GM18498 (cell line): ENCODE results near the gene RBMS1.
"Not testable (repeated sequence)": the region's sequence is repeated elsewhere in the genome, so short reads cannot be mapped to it uniquely, and the experiment has no call there.

Experiments used
- ATAC-seq: cut with Tn5 transposase; IDR thresholded peaks from one replicate; pipeline ENCODE4 v1.9.1; 2021; ENCODE audit warnings: mild to moderate bottlenecking, moderate library complexity; ENCODE audit not compliant: unreplicated experiment

RBMS1 gene

DNA sequence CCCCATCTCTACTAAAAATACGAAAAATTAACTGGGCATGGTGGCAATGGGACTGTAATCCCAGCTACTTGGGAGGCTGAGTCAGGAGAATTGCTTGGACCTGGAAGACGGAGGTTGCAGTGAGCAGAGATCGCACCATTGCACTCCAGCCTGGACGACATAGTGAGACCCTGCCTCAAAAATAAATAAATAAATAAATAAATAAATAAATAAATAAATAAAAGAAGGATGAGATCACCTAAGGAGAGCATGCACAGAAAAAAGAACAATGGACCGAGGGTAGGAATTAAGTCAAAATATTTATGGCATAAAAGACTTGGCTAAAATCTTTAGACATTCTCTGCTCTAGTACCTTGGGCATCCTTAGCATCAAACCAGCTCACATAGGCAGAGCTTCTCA, 8.9 kb upstream of the RBMS1 start:
- no peak for ATAC-seq

DNA sequence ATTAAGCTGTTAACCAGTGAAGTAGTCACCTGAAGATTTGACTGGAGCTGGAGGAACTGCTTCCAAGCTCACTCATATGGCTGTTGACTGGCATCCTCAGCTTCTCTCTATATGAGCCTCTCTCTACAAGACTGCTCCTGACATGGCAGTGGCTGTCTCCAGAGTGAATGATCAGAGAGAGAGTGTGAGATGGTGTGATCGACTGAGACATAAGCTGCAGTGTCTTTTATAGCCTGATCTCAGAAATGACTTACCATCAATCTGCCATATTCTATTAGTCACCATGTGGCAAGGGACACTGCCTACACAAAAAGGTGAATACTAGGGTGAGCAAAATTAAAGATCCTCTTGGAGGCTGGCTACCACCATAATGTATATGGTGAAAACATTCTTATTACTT, 7.8 kb upstream of the RBMS1 start:
- ATAC-seq = no peak

GRCh38 chr2:160499865-160500264, 6.3 kb upstream of the RBMS1 start:
- ATAC-seq = no peak

DNA sequence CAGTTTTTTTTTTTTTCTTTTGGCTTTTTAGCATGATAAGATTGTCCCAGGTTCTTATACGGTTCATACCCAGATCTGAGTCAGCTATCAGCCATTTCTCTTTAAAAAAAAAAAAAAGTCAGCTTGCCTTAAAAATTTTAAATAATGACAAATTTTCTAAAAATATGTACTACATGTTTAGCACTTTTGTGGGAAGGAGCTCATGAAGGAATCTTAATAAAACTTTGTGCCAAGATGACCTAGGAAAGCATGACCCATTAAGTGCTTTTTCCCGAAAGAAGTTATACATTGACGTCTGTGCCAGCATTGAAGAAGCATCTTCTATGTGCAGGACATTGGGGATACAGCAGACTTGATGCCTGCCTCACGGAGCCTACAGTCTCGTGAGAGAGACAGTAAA, 4.5 kb upstream of the RBMS1 start:
- no peak for ATAC-seq

GRCh38 chr2:160494201-160494644, 616 bp upstream of the RBMS1 start:
- ATAC-seq = no peak

DNA sequence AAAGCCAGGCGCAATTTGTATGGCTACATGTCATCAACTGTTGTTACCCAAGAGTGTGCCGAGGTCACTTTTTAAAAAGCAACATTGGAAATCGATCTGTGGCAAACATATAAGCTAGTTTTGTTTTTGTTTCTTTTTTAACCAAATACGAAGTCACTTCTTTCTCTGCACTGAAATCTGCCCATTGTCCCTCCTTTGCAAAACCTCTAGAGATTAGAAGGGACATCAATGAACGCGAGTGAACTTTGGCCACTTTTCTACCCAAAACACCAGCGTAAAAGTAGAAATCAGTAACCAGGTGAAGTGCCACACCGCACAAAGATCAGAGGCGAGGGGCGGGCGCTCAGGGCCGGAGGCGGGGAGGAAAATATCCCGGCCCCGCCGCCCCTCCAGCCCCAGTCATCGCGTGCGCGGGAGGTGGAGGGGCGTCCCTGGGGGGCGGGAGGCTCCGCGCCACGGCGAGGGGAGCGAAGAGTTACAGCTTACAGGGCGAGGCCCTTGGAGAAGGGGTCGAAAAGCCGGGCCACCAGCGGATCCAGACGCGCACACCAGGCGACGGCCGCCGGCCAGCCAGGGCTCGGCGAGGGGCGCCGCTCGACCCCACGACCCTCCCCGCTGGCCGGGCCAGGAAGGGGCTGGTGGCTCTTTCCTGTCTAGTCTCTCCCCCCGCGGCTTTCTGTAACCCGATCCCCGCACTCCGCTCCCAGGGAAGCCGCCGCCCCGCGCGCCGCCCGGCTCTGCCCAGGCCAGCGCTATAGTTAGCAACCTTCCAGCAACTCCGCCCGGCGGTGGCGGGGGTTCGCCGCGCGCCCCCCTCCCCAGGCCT, 993 bp downstream of the RBMS1 start:
- ATAC-seq = peak; percentile 33

GRCh38 chr2:160491911-160492371, 1.7 kb downstream of the RBMS1 start:
- ATAC-seq = no peak

- ATAC-seq = no peak
Observed at GRCh38 chr2:160490733-160491685, 2.6 kb downstream of the RBMS1 start.

DNA sequence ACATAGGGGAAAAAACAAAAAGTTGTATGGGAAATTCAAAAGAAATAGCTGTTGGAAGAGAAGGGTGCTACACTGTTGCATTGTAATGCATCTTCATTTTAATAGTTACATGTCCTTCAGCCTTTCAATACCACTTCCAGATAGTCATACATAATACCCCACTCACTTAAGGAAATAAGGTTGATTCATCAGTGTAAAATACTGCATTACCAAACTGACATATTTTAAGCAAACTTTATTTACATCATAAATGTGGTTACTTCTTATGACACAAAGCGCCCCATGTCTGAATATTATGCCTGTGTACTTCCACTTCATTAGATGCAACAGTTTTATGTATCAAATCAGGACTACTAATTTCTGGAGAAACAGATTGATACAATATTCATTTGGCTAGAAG, 4.5 kb downstream of the RBMS1 start:
- ATAC-seq = no peak

GRCh38 chr2:160488289-160488688, 5.3 kb downstream of the RBMS1 start:
- ATAC-seq = not testable (repeated sequence)

DNA sequence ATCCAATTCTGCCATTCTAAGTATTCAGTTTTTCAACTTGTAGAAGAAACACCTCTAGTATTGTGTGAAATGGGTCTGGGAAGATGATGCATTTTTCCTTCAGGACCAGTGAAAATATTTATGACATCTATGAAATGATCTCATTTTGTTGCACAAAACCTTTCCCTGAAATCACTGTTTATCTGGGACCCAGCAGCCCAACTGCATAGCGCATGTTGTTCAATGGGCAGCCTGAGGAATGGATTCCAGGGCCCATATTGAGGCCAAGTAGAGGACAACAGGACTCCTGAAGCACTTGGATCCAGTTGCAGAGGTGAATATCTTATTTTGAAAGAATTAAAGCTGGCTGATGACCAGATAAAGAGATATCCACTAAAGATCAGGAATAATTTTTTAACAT, 7.3 kb downstream of the RBMS1 start:
- ATAC-seq = no peak

DNA sequence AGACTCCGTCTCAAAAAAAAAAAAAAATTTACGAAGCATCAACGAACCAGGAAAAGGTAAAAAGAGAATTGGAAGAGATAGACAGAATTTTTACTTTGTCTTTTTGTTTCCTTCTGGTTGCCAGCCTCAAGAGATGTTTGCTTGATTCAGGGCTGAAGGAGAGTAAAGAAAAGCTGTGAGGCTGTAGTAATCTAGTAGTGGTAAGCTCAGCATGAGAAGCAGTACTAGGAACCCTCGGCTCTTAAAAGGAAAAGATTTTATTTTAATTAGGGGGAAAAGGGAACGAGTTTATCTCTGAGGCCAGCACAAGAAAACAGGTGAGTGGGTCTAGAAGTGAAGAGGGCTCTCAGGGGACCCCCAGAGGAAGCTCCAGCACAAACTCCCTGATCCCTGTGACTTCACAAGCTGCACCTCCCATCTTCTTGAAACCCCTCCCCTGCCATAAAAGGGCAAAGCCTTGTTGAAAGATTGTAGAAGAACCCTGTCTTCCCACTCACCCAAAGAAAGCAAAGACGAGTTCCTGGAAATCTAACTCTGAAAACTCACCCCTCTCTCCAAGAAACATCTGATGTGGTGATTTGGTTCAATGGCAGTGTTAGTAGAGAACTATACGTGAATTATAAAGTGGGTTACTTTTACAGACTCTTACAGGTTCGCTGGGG, 8.6 kb downstream of the RBMS1 start:
- ATAC-seq = no peak

- no peak for ATAC-seq
Observed at GRCh38 chr2:160482673-160483072, 10.9 kb downstream of the RBMS1 start.

- ATAC-seq = no peak
Observed at GRCh38 chr2:160479269-160479668, 14.3 kb downstream of the RBMS1 start.

DNA sequence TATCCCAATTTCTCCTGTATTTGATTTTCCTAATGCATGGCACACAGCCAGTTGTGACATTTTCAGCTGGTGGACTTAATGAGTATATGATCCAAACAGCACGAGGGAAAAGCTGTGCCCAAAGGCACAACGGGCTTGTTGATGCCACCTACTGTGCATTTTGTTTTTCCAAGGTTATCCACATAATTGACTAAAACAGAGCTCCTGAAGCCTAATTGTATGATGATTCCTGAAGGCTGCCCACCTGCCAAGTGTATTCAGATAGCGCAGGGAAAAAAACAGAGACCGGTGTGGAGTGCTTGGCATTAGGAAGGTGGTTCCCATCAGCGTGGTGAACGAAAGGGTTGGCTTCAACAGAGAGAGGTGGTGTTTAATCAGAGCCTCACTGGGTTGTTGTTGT, 14.9 kb downstream of the RBMS1 start:
- ATAC-seq = no peak

- no peak for ATAC-seq
Observed at GRCh38 chr2:160477032-160477431, 16.6 kb downstream of the RBMS1 start.

DNA sequence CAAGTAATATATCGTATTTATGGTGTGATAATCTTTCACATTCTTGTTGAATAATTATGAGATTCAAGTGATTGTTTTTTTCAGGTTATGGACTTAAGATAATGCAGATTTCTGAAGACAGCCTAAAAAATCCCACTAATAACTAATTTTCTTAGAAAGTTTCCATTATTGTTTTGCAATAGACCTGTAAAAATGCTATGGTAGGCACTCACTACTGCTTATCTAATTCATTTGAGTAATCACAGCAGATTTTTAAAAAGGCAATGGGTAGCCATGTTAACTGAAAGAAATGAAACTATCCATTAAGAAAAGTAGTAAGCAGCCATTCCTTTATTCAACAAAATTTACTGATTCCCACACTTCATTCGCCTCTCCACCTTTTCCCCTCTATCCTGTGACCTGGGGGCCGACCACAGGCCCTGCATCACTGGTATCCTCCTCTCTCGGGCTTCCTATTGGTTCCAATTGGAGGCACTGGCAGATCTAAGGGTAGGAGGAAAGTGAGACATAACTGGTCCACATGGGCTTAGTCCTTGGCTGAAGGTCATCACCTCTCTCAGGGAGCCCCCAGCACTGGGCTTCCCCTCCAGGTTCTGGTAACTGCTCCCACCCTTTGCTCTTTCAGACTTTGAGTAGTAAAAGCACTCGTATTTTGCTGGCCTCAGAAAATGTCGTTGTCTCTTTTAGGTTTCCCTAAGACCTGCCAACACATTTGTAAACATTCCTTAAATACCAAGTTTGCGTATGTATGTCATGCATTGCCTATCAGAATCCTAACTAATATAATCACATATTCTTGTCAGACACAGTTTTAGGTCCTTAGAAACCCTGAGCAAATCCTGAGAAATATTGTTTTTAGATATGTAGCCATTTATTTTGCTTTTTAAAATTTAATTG, 18.5 kb downstream of the RBMS1 start:
- ATAC-seq = no peak

- no peak for ATAC-seq
Observed at GRCh38 chr2:160474319-160474645, 19.3 kb downstream of the RBMS1 start.

GRCh38 chr2:160473468-160474318, 19.9 kb downstream of the RBMS1 start:
- ATAC-seq = no peak
